ES-I3 (cell line): ENCODE data around the gene TAS2R30.
"Not testable (repeated sequence)": the region's sequence is repeated elsewhere in the genome, so short reads cannot be mapped to it uniquely, and the experiment has no call there.

ENCODE experiments used
- H3K36me3 ChIP-seq: 2 replicates; pipeline ENCODE4 v1.6.1; 2013; ENCODE audit warnings: mild to moderate bottlenecking, low read length, control low read depth, moderate library complexity; ENCODE audit not compliant: insufficient read depth
- H3K4me1 ChIP-seq: 2 replicates; pipeline ENCODE4 v1.6.1; 2013; ENCODE audit warnings: mild to moderate bottlenecking, control low read depth, low read length; ENCODE audit not compliant: insufficient read depth
- H3K9ac ChIP-seq: 2 replicates; pipeline ENCODE4 v1.6.1; 2013; ENCODE audit warnings: low read depth, mild to moderate bottlenecking, low read length, moderate library complexity
- H3K9me3 ChIP-seq: 2 replicates; pipeline ENCODE4 v1.6.1; 2013; ENCODE audit warnings: mild to moderate bottlenecking, low read length, moderate library complexity; ENCODE audit not compliant: control insufficient read depth, insufficient read depth

The TAS2R30 gene

DNA sequence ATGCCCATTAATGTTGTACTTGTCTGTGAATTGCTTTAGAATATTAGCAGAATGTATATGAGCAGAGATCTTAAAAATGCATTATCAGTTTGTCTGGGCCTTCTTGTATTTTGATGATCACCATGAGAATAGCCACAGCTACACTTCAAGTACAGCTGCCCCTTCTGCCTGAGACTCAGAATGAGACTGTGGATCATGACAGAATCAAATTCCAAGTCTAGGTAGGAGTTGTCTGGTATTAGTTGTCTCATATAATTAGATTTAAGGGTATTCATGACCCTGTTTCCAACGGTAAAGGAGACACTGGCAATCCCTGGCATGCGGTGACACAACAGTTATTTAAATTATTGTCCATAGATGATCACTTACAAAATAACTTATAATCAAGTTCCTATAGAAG is 18.3 kb upstream of the TAS2R30 start:
- Histone ChIP-seq H3K4me1 (peaks cover 4% of the 10 kb centered on the region; the same call in 1 of the 2 replicates), H3K36me3 (0 out of 2 replicates have a peak, but pooled peaks cover 8% of the 10 kb centered on the region), H3K9ac (no peak overlapping the region), H3K9me3 (no peaks in the 10 kb centered on the region; the same call in 1 of the 2 replicates)

DNA sequence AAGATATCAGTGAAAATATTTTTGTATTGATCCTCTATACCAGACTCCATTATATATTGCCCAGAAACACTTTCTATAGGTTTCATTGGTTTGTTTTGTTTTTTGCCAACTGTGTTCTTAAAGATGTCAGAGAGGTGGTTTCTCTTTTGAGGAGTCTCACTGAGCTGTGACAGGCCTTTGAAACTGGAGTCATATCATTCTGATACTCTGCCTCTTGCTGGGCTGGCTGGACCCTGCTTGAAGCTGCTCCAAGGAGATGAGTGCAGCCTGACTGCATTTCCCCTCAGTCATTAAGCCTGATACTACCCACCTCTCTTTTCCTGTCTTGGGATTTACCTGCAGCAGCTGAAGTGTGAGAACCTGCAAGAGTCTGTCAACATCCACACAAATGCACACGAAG is 16.4 kb upstream of the TAS2R30 start:
- Histone ChIP-seq H3K9ac (no peak overlapping the region), H3K4me1 (peaks cover 4% of the 10 kb centered on the region; the same call in 1 of the 2 replicates), H3K9me3 (no peaks in the 10 kb centered on the region; the same call in 1 of the 2 replicates), H3K36me3 (0 out of 2 replicates have a peak, but pooled peaks cover 8% of the 10 kb centered on the region)

DNA sequence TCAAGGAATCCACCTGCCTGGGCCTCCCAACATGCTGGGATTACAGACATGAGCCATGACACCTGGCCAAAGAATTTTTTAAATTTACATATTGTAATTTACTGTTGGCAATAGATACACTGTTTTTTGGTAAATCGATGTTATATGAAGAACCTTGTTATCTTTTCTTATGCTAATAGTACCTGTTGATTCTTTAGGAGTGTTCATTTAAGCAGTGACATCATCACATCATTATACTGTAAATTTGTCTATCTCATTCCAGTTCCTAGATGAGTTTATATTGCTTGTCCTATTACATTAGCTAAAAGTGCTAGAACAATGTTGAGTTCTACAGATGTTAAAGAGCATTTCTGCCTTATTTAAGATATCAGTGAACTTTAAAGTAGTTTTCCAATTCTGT is 13.0 kb upstream of the TAS2R30 start:
- peaks cover 4% of the 10 kb centered on the region; the same call in 1 of the 2 replicates for H3K36me3 ChIP-seq
- H3K4me1 ChIP-seq, result no peaks in the 10 kb centered on the region
- H3K9ac ChIP-seq, result no peak overlapping the region

DNA sequence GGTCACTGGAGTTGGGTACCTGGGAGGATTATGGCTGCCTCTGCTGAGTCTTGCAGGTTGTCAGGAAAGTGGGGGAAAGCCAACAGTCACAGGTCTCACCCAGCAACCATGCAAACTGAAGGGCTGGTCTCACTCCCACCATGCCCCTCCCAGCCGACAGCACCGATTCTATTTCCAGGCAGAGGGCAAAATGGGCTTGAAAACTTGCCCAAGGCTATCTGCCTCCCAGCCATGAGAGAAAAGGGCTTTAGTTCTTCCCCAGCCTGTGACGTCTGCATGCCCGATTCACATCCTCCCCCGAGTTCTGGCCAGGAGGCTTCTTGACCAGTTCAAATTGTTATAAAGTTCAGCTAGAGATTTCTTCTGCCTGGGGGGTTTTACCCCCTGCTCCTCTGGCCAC is 9.9 kb upstream of the TAS2R30 start:
- no peaks in the 10 kb centered on the region; the same call in 1 of the 2 replicates for H3K36me3 ChIP-seq
- H3K4me1 ChIP-seq, result no peaks in the 10 kb centered on the region
- no peaks in the 10 kb centered on the region; the same call in 1 of the 2 replicates for H3K9me3 ChIP-seq
- H3K9ac ChIP-seq, result no peak overlapping the region

More for the DNA sequence above, 13.0 kb upstream of the TAS2R30 start:
- H3K9me3 ChIP-seq, result no peaks in the 10 kb centered on the region; the same call in 1 of the 2 replicates

DNA sequence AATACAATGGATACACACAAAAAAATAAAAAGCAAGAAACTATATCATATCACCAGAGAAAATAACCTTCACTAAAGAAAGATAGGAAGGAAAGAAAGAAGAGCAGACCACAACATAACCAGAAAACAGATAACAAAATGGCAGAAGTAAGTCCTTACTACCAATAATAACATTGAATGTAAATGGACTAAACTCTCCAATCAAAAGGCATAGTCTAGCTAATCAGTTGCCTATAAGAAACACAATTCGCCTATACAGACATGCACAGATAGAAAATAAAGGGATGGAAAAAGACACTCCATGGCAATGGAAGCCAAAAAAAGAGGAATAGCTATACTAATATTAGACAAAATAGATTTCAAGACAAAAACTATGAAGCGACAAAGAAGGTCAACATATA is 8.9 kb upstream of the TAS2R30 start:
- H3K9me3 ChIP-seq, result no peaks in the 10 kb centered on the region; the same call in 1 of the 2 replicates
- no peaks in the 10 kb centered on the region; the same call in 1 of the 2 replicates for H3K36me3 ChIP-seq

DNA sequence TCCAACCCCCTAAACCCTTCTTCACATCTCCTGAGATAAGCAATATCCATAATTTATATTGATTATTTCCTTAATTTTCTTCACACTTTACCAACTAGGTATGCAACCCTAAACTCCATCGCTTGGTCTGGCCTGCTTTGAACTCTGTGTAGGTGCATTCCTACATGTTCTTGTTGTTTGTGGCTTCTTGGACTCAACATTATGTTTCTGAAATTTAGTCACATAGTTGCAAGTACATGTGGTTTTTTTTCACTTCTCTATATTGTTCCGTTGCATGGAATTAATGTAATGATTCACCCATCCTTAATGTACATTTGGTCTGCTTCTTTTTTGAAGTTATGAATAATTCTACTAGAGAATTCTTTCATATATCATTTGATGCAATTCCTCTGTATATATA is 1.6 kb upstream of the TAS2R30 start:
- Histone ChIP-seq H3K4me1 (no peaks in the 10 kb centered on the region), H3K9me3 (no peaks in the 10 kb centered on the region), H3K36me3 (no peaks in the 10 kb centered on the region), H3K9ac (no peak overlapping the region)

More for the DNA sequence above, 8.9 kb upstream of the TAS2R30 start:
- Histone ChIP-seq H3K4me1 (no peaks in the 10 kb centered on the region), H3K9ac (no peak overlapping the region)

DNA sequence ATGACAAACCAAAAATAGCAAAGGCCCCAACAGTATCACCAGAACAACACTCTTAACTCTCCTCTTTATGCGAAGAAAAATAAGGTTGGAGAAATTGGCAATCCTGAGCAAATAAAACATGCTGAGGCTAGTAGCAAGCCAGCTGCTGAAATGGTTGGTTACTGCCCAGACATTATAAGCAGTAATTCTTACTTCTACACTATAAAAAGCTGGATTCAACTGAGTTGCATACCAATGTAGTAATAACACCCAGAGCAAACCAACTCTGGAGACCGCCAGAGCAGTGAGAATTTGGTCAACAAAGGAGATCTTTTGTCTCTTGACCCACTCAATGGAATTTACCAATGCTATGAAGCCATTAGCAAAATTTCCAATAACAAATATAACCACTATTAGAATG is 628 bp downstream of the TAS2R30 start:
- Histone ChIP-seq H3K4me1 (no peaks in the 10 kb centered on the region), H3K36me3 (no peaks in the 10 kb centered on the region)

DNA sequence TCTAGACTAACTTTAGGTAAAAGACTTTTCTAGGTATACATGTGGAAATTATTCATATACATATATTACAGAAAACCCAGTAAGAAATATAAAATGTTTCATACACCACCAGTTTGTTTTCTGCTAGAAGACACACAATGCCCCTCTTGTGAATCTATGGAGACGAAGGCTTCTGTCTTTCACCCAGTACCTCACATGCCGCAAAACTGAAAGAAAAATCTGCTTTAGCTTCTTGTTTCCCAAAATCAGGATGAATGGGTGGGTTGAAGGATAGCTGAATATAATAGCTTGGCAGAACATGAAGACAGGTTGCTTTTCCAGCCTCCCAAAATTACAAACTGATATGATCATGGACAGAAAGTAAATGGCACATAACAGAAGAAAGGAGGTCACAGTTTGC is 1.3 kb downstream of the TAS2R30 start:
- no peaks in the 10 kb centered on the region for H3K4me1 ChIP-seq
- no peaks in the 10 kb centered on the region for H3K36me3 ChIP-seq
- H3K9ac ChIP-seq, result no peak overlapping the region

More for the DNA sequence above, 628 bp downstream of the TAS2R30 start:
- no peaks in the 10 kb centered on the region for H3K9me3 ChIP-seq
- H3K9ac ChIP-seq, result no peak overlapping the region

DNA sequence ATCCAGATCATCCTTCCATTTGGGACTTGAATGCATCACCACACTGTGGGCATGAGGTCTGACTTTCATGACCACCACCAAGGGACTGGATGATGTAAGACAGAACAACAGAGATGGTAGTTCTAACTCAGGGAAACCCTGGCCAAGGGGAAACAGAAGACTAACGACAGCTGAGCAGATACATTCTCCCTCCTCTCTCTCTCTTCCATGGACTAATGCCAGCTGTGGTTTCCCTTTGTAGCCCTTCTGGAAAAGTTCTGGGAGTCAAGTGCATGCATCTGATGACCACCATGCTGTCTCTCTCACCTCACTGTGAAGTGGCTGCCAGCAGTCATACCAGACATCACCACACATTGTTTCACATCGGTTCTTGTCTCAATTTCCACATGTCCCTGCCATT is 3.4 kb downstream of the TAS2R30 start:
- H3K4me1 ChIP-seq, result no peaks in the 10 kb centered on the region
- H3K9ac ChIP-seq, result no peak overlapping the region
- no peaks in the 10 kb centered on the region for H3K9me3 ChIP-seq
- no peaks in the 10 kb centered on the region for H3K36me3 ChIP-seq

More for the DNA sequence above, 1.3 kb downstream of the TAS2R30 start:
- H3K9me3 ChIP-seq, result no peaks in the 10 kb centered on the region

DNA sequence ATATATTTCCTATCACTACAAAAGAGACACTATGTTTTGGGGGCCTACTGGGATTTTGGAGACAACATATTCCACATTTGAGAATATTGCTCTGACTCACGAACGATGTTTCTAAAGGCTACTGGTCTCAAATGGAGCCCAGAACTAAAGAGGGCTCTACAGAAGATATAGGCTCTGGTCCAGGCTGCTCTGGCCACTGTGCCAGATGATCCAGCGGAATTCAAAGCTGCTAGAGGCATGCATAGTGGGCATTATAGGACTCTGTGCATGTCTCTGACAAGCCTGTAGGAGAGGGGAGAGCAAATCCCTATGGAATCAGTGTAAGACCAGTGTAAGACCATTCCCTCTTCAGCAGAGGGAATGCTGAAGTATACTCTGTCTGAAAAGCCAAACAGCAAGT is 4.1 kb downstream of the TAS2R30 start:
- Histone ChIP-seq H3K4me1 (no peaks in the 10 kb centered on the region), H3K9me3 (no peaks in the 10 kb centered on the region), H3K9ac (no peak overlapping the region), H3K36me3 (no peaks in the 10 kb centered on the region)

DNA sequence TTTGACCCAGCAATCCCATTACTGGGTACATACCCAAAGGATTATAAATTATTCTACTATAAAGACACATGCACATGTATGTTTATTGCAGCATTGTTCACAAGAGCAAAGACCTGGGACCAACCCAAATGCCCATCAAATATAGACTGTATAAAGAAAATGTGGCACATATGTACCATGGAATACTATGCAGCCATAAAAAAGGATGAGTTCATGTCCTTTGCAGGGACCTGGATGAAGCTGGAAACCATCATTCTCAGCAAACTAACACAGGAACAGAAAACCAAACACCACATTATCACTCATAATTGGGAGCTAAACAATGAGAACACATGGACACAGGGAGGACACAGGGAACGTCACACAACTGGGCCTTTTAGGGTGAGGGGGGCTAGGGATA is 20.3 kb downstream of the TAS2R30 start:
- not testable (repeated sequence) for H3K4me1 ChIP-seq, H3K9me3 ChIP-seq, H3K9ac ChIP-seq, H3K36me3 ChIP-seq

DNA sequence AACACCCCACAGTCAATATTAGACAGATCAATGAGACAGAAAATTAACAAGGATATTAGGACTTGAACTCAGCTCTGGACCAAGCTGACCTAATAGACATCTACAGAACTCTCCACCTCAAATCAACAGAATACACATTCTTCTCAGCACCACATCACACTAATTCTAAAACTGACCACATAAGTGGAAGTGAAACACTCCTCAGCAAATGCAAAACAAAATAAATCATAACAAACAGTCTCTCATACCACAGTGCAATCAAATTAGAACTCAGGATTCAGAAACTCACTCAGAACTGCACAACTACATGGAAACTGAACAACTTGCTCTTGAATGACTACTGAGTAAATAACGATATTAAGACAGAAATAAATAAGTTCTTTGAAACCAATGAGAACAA is 23.2 kb downstream of the TAS2R30 start:
- H3K36me3 ChIP-seq, H3K4me1 ChIP-seq, H3K9ac ChIP-seq, H3K9me3 ChIP-seq: not testable (repeated sequence)

DNA sequence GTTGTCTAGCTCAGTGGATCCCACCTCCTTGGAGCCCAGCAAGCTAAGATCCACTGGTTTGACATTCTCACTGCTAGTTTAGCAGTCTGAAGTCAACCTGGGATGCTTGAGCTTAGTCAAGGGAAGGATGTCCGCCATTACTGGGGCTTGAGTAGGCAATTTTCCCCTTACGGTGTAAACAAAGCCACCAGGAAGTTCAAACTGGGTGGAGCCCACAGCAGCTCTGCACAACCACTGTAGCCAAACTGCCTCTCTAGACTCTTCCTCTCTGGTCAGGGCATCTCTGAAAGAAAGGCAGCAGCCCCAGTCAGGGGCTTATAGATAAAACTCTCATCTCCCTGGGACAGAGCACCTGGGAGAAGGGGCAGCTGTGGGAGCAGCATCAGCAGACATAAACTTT is 25.6 kb downstream of the TAS2R30 start:
- no peak overlapping the region for H3K9ac ChIP-seq
- H3K36me3 ChIP-seq, result no peaks in the 10 kb centered on the region
- H3K9me3 ChIP-seq, result peaks cover 5% of the 10 kb centered on the region; the same call in 1 of the 2 replicates
- H3K4me1 ChIP-seq, result no peaks in the 10 kb centered on the region

DNA sequence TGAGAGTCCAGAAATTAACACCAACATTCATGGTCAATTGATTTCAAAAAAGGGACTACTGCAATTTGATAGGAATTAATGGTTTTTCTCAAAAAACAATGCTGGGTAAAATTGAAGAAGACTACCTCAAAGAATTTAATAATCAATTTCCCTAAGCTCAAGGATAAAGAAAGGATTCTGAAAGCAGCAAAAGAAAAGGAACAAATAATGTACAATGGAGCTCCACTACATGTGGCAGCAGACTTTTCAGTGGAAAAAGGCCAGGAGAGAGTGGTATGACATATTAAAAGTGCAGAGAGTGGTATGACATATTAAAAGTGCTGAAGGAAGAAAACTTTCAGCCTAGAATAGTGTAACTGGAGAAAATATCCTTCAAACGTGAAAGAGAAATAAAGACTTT is 26.7 kb downstream of the TAS2R30 start:
- Histone ChIP-seq H3K9ac (no peak overlapping the region), H3K36me3 (no peaks in the 10 kb centered on the region), H3K9me3 (peaks cover 8% of the 10 kb centered on the region; the same call in 1 of the 2 replicates), H3K4me1 (no peaks in the 10 kb centered on the region)

DNA sequence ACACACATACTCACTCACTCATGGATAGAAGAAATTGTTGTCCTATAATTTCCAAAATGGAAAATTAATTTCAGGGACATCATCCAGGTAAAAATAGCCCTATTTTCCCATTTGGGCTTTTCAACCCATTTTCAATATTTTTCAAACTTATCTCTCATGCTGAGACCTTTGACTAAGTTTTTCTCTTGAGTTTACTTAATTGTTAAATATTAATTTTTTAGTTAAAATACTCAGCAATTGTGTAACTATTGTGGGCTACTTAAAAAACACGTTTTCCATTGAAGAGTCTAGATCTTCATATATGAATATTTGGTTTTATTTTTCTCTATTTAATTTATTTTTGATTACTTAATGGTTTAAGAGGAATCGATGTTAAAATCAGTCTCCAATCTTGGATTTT is 28.2 kb downstream of the TAS2R30 start:
- Histone ChIP-seq H3K9ac (no peak overlapping the region), H3K4me1 (no peaks in the 10 kb centered on the region), H3K9me3 (peaks cover 8% of the 10 kb centered on the region; the same call in 1 of the 2 replicates), H3K36me3 (no peaks in the 10 kb centered on the region)

DNA sequence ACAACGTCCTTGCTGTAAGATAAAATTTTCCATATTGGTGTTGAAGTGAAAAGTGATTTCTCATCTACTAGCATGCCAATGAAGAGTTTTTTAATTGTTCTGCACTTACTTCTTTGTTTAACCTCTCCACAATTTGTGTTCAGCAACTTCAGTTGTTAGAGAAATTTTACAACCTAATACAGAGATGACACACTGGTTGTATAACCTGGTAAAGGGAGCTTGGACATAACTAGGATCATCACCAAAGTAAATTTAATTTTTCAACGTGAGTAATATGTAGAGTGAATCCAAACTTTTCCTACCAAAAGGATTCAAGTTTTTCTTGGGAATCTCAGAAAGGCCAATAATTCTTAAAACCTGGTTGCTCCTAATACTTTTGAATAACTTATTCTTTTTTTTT is 28.9 kb downstream of the TAS2R30 start:
- Histone ChIP-seq H3K9me3 (peaks cover 4% of the 10 kb centered on the region; the same call in 1 of the 2 replicates), H3K36me3 (no peaks in the 10 kb centered on the region), H3K4me1 (no peaks in the 10 kb centered on the region), H3K9ac (no peak overlapping the region)
